ENCODE data around the gene SPN.
A peak's percentile ranks its signal among the peaks of the same experiment; 100 is the strongest.
"Not testable (repeated sequence)": the region's sequence is repeated elsewhere in the genome, so short reads cannot be mapped to it uniquely, and the experiment has no call there.

Gene SPN

GRCh38 chr16:29688172-29688571, 25.1 kb downstream of the SPN start:
- POLR2A ChIA-PET: no interaction called here
- CTCF ChIA-PET: interaction anchor here (0.6 to 2.0 kb wide), 5 partner anchors 12 to 246 kb away, joined by 3 to 8 read pairs (median 5); no protein-coding TSS in a partner anchor
- H3K4me1 ChIP-seq (ENCODE audit: control insufficient read depth, insufficient read depth, low read length): no peaks in the 10 kb centered on the region
- H3K9me3 ChIP-seq (ENCODE audit: control insufficient read depth, insufficient read depth, low read depth, low read length): no peaks in the 10 kb centered on the region
- H3K4me3 ChIP-seq (ENCODE audit: low read depth, low read length): no peak overlapping the region
- TF ChIP-seq ZNF48 (tag by site-specific recombination; IDR thresholded peaks at IDR 0.05): no peak
- TF ChIP-seq, protein P1, sequence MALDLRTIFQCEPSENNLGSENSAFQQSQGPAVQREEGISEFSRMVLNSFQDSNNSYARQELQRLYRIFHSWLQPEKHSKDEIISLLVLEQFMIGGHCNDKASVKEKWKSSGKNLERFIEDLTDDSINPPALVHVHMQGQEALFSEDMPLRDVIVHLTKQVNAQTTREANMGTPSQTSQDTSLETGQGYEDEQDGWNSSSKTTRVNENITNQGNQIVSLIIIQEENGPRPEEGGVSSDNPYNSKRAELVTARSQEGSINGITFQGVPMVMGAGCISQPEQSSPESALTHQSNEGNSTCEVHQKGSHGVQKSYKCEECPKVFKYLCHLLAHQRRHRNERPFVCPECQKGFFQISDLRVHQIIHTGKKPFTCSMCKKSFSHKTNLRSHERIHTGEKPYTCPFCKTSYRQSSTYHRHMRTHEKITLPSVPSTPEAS (tag by site-specific recombination; IDR thresholded peaks at IDR 0.05): no peak
- TF ChIP-seq, protein P2, sequence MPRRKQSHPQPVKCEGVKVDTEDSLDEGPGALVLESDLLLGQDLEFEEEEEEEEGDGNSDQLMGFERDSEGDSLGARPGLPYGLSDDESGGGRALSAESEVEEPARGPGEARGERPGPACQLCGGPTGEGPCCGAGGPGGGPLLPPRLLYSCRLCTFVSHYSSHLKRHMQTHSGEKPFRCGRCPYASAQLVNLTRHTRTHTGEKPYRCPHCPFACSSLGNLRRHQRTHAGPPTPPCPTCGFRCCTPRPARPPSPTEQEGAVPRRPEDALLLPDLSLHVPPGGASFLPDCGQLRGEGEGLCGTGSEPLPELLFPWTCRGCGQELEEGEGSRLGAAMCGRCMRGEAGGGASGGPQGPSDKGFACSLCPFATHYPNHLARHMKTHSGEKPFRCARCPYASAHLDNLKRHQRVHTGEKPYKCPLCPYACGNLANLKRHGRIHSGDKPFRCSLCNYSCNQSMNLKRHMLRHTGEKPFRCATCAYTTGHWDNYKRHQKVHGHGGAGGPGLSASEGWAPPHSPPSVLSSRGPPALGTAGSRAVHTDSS (tag by site-specific recombination; IDR thresholded peaks at IDR 0.05): no peak
- no peak for TF ChIP-seq ZNF777 (tag by site-specific recombination; IDR thresholded peaks at IDR 0.05; ENCODE audit: borderline replicate concordance)
- TF ChIP-seq ZBTB1 (tag by site-specific recombination; IDR thresholded peaks at IDR 0.05): no peak
- TF ChIP-seq ZNF580 (tag by site-specific recombination; IDR thresholded peaks at IDR 0.05): no peak
- TF ChIP-seq SP2 (tag by site-specific recombination; IDR thresholded peaks at IDR 0.05): no peak
- no peak for TF ChIP-seq ZBTB8A (tag by site-specific recombination; IDR thresholded peaks at IDR 0.05)
- TF ChIP-seq ZNF548 (tag by site-specific recombination; IDR thresholded peaks at IDR 0.05): no peak
- no peak for TF ChIP-seq ZNF843 (tag by site-specific recombination; IDR thresholded peaks at IDR 0.05)
- no peak for TF ChIP-seq ZNF175 (tag by site-specific recombination; IDR thresholded peaks at IDR 0.05)
- no peak for TF ChIP-seq WT1 (tag by site-specific recombination; IDR thresholded peaks at IDR 0.05)
- no peak for TF ChIP-seq ZBTB6 (tag by site-specific recombination; IDR thresholded peaks at IDR 0.05)
- no peak for TF ChIP-seq ZNF596 (tag by site-specific recombination; IDR thresholded peaks at IDR 0.05)
- no peak overlapping the region for H3K27ac ChIP-seq (ENCODE audit: extremely low read depth, low read depth, low read length)
- H3K36me3 ChIP-seq (ENCODE audit: control insufficient read depth in 2 of 2, insufficient read depth in 1 of 2, low read length in 2 of 2): peaks cover 0 to 4% of the 10 kb centered on the region in 2 experiments; a peak in 2 of 3 replicates

DNA sequence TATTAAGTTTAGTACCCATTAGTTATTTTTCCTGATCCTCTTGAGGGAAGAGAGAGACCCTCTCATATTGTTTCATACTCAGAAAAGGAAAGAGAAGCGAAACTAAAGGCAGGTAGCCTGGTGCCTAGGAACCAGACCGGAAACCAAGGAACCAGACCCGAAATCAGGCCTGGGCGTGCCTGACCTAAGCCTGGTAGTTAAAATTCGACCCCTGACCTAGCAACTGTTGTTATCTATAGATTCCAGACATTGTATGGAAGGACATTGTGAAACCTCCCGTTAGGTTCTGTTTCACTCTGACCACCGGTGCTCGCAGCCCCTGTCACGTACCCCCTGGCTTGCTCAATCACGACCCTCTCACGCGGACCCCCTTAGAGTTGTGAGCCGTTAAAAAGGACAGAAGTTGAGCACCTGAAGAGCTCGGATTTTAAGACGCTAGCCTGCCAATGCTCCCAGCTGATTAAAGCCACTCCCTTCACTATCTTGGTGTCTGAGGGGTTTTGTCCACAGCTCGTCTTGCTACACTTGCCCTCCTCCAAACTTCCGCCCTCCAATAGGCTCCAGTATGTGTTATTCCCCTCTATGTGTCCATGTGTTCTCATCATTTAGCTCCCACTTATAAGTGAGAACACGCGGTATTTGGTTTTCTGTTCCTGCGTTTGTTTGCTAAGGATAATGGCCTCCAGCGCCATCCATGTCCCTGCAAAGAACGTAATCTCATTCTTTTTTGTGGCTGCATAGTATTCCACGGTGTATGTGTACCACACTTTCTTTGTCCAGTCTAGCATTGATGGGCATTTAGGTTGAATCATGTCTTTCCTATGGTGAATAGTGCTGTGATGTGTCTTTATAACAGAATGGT, 26.7 kb downstream of the SPN start:
- H3K27ac ChIP-seq (ENCODE audit: extremely low read depth, low read depth, low read length); H3K9me3 ChIP-seq (ENCODE audit: control insufficient read depth, insufficient read depth, low read depth, low read length); POLR2A ChIA-PET; H3K4me3 ChIP-seq (ENCODE audit: low read depth, low read length); H3K4me1 ChIP-seq (ENCODE audit: control insufficient read depth, insufficient read depth, low read length); H3K36me3 ChIP-seq (ENCODE audit: control insufficient read depth in 2 of 2, insufficient read depth in 1 of 2, low read length in 2 of 2): not testable (repeated sequence)
- TF ChIP-seq ZNF580 (tag by site-specific recombination; IDR thresholded peaks at IDR 0.05) (peak; percentile 60; the same call in 1 of the 2 replicates), ZNF146 (tag by site-specific recombination; IDR thresholded peaks at IDR 0.05) (peak; percentile 97)
- CTCF ChIA-PET: interaction anchor here (1.2 to 2.6 kb wide), 2 partner anchors 11 to 329 kb away, joined by 4 to 8 read pairs; no protein-coding TSS in a partner anchor

GRCh38 chr16:29692606-29693005, 29.6 kb downstream of the SPN start:
- not testable (repeated sequence) for H3K4me1 ChIP-seq (ENCODE audit: control insufficient read depth, insufficient read depth, low read length); H3K4me3 ChIP-seq (ENCODE audit: low read depth, low read length)
- CTCF ChIA-PET: interaction anchor here (0.6 to 2.0 kb wide), 7 partner anchors 8 to 445 kb away, joined by 3 to 12 read pairs (median 5); partner anchors contain the start of gene QPRT

More at GRCh38 chr16:29692606-29693005, 29.6 kb downstream of the SPN start:
- H3K36me3 ChIP-seq (ENCODE audit: control insufficient read depth in 2 of 2, insufficient read depth in 1 of 2, low read length in 2 of 2); POLR2A ChIA-PET; H3K9me3 ChIP-seq (ENCODE audit: control insufficient read depth, insufficient read depth, low read depth, low read length); H3K27ac ChIP-seq (ENCODE audit: extremely low read depth, low read depth, low read length): not testable (repeated sequence)
